Measurements from ENCODE around the gene HOXA1. TPM values are rescaled to one million over a fixed set of nuclear protein-coding genes. Genes with fewer than 3 reads are reported as not detected.

HOXA1 gene
- polyA plus RNA-seq, 3 donors, result 2.2 to 2.6 (median 2.6) TPM

DNA sequence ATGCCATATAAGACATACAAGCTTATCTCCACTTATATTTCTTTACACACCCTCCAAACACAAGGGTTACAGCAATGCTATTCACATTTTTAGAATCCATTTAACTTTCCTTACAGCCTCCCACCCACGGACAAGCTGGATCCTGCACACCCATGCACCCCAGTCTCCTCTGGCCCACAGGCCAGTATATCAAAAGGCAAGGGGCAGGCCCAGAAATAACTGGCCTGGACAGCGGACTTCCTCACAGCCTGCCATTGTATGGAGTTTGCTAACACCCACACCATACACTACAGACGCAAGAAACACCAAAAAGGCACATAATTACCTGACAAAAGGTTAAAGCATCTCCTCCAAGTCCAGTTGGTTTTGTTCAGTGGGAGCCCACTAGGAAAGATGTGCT, 22.8 kb upstream of the HOXA1 start:
- DNase-seq, result no peak

DNA sequence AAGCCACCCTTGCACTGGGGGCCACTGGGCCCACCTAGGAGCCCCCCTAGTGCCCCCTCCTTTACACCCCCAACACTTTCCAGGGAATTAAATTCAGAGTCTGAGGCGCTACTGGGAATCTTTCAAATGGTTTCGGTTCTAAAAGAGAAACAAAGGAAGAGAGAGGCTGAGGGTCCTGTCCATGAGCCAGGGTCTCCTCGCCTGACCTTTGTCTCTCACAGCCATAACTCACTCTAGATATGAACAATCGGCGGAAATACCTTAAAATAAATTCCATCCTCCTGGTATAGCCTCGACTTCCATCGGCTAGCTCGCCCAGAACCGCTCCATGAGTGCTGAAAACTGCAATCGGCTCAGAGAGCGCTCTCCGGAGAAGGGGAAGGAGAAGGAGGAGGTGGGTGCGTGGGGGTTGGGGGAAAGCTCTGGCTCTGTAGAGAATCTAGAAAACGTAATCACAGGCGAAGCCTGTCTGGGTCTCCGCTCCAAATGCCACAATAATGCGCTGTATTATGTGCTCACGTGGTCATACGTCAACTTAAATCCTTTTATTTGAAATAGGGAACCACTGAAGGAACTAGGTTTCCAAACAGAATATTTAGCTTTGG, 22.2 kb upstream of the HOXA1 start:
- DNase-seq, result no peak

GRCh38 chr7:27116962-27117886, 21.4 kb upstream of the HOXA1 start:
- DNase-seq, result no peak

GRCh38 chr7:27116031-27116961, 20.5 kb upstream of the HOXA1 start:
- no peak for DNase-seq

DNA sequence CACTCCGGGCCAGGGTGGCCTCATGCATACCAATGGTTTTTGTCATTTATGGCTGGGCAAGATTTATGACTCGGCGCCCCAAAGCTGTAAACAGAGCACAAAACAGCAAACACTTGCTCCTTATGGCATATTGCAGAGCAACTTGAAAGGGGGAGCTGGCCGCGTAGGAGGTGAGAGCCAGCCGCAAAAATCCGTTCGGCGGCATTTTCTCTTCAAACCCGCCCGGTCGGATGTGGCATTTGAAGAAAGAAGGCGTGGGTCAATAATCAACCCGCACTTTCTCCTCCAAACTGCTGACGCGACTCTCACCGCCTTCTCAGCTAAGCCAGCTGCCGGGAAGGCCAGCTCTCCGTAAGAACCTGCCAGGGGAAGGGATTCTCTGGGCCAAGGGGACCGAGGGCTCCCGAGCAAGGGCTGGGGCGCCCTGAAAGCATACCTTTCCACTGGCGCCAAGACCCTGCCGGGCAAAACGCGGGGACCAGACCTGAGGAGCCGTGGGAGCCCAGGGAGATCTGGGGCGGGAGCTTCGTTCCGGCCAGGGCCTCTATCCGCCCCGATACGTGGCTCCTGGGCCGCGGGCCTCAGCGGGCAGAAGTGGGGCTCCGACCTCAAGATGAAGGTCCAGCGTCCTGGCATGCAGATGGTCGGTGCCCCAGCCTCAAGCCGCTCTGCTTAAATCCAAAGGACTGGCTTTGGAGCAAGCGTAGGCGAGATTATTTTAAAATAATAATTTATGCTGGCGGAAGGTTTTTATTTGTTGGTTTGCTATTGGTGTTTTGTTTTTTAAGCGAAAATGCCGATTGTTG, 19.6 kb upstream of the HOXA1 start:
- DNase-seq, result peak; percentile 94

- no peak for DNase-seq
Measured at GRCh38 chr7:27114881-27115220, 19.1 kb upstream of the HOXA1 start.

DNA sequence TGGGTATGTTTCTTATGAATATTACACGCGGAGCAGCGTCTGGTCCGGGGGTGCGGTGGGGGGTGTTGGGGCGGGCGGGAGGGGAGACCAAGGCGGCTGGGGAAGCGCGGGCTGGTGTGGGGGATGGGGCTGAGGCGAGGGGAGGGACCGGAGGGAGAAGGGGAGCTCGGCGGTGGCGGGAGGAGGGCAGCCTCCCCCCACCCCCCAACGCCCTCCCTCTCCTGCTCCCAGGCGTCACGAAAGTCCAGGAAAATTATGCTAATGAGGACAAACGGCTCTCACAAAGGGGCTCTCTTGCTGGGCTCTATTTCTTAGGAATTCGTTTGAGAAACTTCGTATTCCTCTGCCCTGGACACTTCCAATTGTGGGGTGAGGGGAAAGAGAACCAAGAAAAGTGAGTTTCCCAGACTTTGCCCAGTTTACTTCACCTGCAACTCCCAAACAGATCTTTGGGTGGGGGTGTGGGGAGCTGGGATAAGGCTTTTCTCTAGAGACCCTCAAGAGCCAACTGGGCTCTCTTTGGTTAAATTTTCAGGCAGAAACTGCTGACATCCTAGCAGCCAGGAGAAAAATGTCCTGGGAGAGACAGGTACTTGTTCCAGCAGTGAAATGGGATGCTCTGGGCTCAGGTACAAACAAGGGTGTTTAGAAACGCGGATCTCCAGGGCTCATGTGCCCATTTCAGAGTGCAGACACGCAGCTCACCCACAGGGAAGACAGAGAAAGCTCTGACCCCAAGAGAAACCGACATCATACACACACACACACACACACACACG, 18.4 kb upstream of the HOXA1 start:
- DNase-seq, result no peak

DNA sequence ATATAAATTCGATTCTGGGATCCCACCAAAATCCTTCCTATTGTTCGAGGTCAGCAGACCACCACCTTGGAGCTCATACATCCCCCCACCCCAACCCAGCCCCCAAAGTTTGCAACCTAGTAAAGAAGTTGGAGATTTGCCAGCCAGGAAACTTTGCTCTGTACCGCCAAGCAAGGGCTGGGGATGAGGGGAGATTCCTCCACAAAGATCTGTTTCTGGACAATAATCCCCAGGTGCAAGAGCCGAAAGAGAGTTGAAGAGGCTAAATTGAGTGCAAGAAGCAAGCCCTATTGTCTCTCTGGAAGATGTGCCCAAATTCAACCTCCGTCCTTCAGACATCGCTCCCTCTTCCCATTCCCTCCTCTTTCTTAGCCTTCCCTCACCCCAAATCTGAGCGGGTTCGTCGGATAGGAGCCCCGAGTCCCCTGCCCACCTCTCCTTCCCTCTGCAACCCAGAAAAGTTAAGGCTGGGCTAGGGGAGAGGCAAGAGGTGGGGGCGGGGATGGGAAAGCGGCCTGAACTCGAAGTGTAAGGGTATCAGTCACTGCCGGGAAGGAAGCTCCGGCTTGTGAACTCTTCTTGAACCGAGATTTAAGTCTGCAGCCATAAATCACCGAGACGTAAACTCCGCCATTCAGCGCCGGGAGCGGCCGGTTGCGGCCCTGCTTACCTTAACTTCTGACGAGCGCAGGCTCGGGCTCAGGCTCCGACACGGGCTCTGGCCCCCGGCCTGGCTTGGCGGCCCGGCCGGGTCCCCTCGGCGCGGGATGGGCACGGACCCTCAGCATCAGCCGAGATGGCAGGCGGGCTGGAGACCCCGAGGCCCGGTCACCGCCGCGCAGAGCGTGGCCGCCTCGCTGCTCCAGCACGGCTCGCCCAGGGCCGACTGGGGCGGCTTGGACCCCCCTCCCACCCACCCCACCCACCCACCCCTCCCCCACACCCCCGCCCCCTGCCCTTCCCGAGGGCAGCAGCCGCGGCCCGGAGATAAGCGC, 17.5 kb upstream of the HOXA1 start:
- peak; percentile 95 for DNase-seq

DNA sequence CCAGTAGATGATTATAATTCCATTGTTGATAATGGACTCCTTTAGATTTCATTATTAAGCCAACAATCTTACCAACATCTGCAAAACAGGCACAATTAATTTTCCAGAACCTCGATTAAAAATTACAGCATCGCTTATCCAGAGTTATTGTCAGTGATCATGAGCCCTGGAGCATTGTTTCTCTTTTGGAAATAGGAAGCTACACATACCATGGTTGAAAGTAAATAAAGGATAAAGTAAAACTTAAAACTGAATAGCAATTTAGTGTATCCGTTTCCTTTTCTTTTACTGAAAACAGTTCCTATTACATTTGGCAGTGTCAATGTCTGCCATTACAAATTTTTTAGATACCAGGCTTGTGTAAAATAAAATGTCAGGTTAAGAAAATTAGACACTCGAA, 16.6 kb upstream of the HOXA1 start:
- DNase-seq, result no peak

- DNase-seq, result no peak
Measured at GRCh38 chr7:27111751-27112277, 16.0 kb upstream of the HOXA1 start.

DNA sequence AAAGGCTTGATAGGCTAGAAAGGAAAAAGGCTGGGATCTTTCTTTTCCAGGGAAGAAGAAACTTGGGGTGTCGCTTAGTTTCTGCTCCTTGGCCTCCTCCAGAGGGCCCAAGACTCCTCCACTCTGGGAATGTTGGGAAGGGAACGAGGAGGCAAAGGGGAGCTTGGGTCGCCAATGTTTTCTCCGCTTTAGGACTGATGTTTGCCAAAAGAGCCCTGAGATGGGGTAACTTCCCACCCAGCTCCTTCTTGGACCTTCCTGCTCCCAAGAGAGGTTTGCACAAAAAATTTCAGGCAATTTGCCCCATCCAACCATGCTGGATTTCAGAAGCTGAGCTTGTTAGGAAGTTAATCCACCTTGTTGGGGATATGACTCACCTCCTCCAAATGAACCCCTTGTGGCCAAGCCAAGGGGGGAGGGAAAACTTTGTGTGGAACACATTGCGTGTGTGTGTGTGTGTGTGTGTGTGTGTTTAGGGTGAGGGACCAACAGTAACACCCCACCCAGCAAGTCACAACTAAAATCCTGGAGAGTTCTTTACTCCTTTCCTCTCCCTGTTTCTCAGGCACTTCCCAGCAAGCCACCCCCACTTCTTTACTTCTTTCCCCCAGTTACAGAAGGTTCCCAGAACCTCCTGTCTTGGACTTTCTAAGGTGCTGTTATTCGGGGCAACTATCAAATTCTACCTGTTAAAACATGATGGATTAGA, 15.4 kb upstream of the HOXA1 start:
- DNase-seq, result no peak

GRCh38 chr7:27110186-27111031, 14.6 kb upstream of the HOXA1 start:
- DNase-seq, result peak; percentile 89

DNA sequence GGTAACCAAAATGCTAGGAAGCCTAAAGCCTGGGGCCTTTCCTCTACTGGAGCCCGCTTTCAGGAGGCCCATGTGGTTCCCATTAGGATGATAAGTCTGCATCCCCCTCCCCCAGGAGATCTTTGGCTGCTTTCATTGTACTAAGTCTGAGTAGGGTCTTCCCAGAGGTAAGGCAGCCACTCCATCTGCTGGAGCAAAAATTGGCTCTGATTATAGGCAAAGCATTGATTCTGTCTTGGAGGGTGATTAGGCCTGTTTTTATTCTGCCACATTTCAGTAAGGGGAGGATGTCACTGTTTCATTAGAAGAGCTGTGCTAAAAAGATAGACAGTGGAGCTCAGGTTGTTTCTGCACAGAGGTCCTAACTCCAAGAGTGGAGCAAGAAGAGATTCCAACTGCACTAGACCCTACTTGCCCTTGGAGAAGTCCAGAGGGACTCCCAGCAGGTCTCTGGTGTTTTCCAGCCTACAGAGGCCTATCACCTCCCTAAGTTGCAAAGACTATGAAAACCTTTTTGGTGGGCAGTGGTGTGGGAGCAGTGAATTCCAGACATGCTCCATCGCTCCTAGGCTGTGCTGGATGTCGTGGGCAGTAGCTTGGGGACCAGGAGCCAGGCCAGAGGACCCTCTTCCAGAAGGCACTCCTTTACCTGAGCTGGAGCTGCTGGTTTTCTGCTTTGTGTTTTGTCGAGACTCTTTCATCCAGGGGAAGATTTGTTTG, 13.8 kb upstream of the HOXA1 start:
- DNase-seq, result no peak

DNA sequence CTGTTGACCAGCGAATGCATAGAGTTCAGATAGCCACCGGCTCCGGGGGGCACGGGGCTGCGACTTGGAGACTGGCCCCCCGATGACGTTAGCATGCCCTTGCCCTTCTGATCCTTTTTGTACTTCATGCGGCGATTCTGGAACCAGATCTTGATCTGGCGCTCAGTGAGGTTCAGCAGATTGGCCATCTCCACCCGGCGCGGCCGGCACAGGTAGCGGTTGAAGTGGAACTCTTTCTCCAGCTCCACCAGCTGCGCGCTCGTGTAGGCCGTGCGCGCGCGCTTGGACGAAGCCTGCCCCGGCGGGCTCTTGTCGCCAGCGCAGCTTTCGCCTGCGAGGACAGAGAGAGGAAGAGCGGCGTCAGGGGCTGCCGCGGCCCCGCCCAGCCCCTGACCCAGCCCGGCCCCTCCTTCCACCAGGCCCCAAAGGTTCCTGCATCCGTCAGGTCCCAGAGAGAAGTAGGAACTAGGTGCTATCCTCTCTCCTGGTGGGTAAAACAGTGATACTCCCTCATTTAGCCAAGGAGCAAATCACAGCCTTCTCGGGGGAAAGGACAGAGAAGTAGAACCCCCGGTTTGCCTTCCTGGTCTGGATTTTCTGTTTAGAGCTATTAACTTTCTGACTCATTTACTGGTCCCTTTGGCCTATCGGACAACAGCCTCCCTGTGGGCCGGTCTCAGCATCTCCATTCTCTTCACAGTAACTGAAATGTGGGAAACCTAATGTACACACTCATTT, 12.8 kb upstream of the HOXA1 start:
- no peak for DNase-seq

DNA sequence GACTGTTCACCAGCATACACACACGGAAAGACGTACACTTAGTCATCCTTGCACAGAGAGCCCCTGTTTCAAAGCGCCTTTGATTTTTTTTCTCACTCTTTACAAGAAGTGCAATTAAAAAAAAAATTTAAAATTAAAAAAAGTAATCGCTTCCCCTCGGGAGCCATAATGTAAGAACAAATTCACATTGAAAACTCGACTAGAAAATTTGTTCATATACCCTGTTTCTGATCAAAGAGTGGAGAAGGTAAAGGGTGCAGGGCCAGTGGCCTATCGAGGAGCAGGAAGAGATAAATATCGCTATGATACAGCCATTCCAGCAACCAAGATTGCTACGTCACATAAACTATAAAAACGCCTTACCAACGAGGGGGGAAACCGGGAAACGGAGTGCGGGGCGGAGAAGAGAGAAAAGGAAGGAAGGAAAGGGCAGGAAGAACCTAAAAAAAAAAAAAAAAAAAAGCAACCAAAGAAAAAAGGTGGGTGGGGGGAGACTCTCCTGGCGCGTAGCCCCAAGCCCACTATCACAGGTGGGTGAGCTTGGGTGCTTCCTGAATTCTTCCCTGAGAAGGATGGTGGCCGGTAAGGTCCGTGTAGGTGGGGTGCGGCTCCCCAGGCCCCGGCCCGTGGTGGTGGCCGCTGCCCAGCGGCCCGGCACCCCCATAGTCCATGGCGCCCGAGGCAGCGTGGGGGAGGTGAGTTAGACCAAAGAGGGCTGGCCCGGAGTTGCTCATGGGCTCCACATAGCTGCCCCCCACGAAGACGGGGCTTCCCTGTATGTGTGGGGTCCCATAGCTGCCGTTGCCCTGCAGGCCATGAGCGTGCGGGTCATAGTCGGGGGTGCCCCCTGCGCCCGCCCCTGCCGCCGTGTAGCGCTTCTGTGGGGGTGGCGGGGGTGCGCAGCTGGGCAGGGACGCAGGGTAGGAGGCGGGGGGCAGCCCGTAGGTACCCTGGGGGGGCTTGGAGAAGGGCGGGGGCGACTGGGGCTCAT, 11.9 kb upstream of the HOXA1 start:
- DNase-seq, result no peak

Data from renal pelvis (tissue), 4 donors.